CD14-positive monocyte (primary cell): Measurements from ENCODE around the gene ZNF135. TPM values are rescaled to one million over a fixed set of nuclear protein-coding genes. Genes with fewer than 3 reads are reported as not detected.

Experiments used
- DNase-seq, 3 donors: peaks; one replicate each; pipeline ENCODE4 v3.0.0-alpha.2; 2011 to 2022
- H2AFZ ChIP-seq: 2 replicates; pipeline ENCODE4 v1.6.0; 2012; ENCODE audit warnings: mild to moderate bottlenecking, low read depth, low read length, inconsistent platforms; ENCODE audit not compliant: insufficient read depth, poor library complexity, severe bottlenecking
- H3K27ac ChIP-seq, 2 donors: 1 replicate in 1 of 2; 2 replicates in 1 of 2; pipeline ENCODE4 v1.5.1; 2012 to 2013; ENCODE audit warnings: low read length in 2 of 2, control low read depth in 1 of 2, inconsistent platforms in 1 of 2, low read depth in 1 of 2, mild to moderate bottlenecking in 1 of 2
- H3K27me3 ChIP-seq, 2 donors: one replicate each; pipeline versions ENCODE4 v1.6.0 to v1.6.1; 2011 to 2013; ENCODE audit warnings: low read length in 2 of 2; ENCODE audit not compliant: control insufficient read depth in 2 of 2, insufficient read depth in 2 of 2
- H3K36me3 ChIP-seq, 2 donors: replicated peaks in 1 of 2; 1 replicate in 1 of 2; 2 replicates in 1 of 2; pipeline versions ENCODE4 v1.5.1 to v1.6.1; 2012 to 2013; ENCODE audit warnings: low read length in 2 of 2, control low read depth in 1 of 2, inconsistent platforms in 1 of 2, mild to moderate bottlenecking in 1 of 2; ENCODE audit not compliant: insufficient read depth in 2 of 2, control insufficient read depth in 1 of 2
- H3K4me1 ChIP-seq, 2 donors: 1 replicate in 1 of 2; 2 replicates in 1 of 2; pipeline versions ENCODE4 v1.5.1 to v1.6.1; 2012 to 2013; ENCODE audit warnings: low read length in 2 of 2, control low read depth in 1 of 2, inconsistent platforms in 1 of 2, mild to moderate bottlenecking in 1 of 2, moderate library complexity in 1 of 2; ENCODE audit not compliant: insufficient read depth in 2 of 2, control insufficient read depth in 1 of 2
- H3K4me2 ChIP-seq: replicated peaks from 2 replicates; pipeline ENCODE3; 2012; ENCODE audit warnings: low read length, moderate library complexity, mild to moderate bottlenecking; ENCODE audit not compliant: poor library complexity, severe bottlenecking; ENCODE audit errors: extremely low read depth
- H3K4me3 ChIP-seq, 3 experiments: fragments of 200-600 bp in 1 of 3; sonication (generic) in 1 of 3; replicated peaks in 1 of 3; 1 replicate in 2 of 3; 2 replicates in 1 of 3; pipeline ENCODE4 v1.5.1; 2011 to 2013; ENCODE audit warnings: low read length in 3 of 3, mild to moderate bottlenecking in 3 of 3, control low read depth in 2 of 3, low read depth in 2 of 3, inconsistent platforms in 1 of 3, moderate library complexity in 1 of 3
- H3K79me2 ChIP-seq: 2 replicates; pipeline ENCODE4 v1.6.0; 2012; ENCODE audit warnings: mild to moderate bottlenecking, control low read depth, inconsistent platforms, low read length, moderate library complexity; ENCODE audit not compliant: insufficient read depth
- H3K9ac ChIP-seq: 2 replicates; pipeline ENCODE4 v1.6.0; 2017; ENCODE audit warnings: low read length, mild to moderate bottlenecking; ENCODE audit not compliant: insufficient read depth, poor library complexity, severe bottlenecking
- H3K9me3 ChIP-seq, 2 donors: replicated peaks in 1 of 2; 1 replicate in 1 of 2; 2 replicates in 1 of 2; pipeline versions ENCODE4 v1.5.1 to v1.6.1; 2012 to 2013; ENCODE audit warnings: low read length in 2 of 2, control low read depth in 1 of 2; ENCODE audit not compliant: control insufficient read depth in 1 of 2, insufficient read depth in 1 of 2
- H4K20me1 ChIP-seq: 2 replicates; pipeline ENCODE4 v1.6.0; 2012; ENCODE audit warnings: mild to moderate bottlenecking, low read length, control low read depth, moderate library complexity; ENCODE audit not compliant: insufficient read depth
- H3K27ac Mint-ChIP-seq, 7 donors: one replicate each; pipeline ENCODE4 v1.8.0; 2020; ENCODE audit warnings: mild to moderate bottlenecking in 7 of 7, mixed read lengths in 7 of 7, moderate library complexity in 6 of 7, inconsistent platforms in 2 of 7
- H3K27me3 Mint-ChIP-seq, 3 donors: one replicate each; pipeline ENCODE4 v1.8.0; 2021 to 2022; ENCODE audit warnings: low read depth in 3 of 3, mild to moderate bottlenecking in 3 of 3, mixed read lengths in 3 of 3, moderate library complexity in 3 of 3, inconsistent platforms in 1 of 3
- H3K36me3 Mint-ChIP-seq, 2 donors: one replicate each; pipeline ENCODE4 v1.8.0; 2020; ENCODE audit warnings: mixed read lengths in 2 of 2, inconsistent platforms in 1 of 2, mild to moderate bottlenecking in 1 of 2
- H3K4me1 Mint-ChIP-seq: one replicate; pipeline ENCODE4 v1.8.0; 2020; ENCODE audit warnings: mild to moderate bottlenecking, mixed read lengths
- H3K4me3 Mint-ChIP-seq, 2 donors: one replicate each; pipeline ENCODE4 v1.8.0; 2020; ENCODE audit warnings: mild to moderate bottlenecking in 2 of 2, mixed read lengths in 2 of 2, moderate library complexity in 1 of 2
- H3K9me3 Mint-ChIP-seq, 7 donors: one replicate each; pipeline ENCODE4 v1.8.0; 2020 to 2022; ENCODE audit warnings: mixed read lengths in 7 of 7, mild to moderate bottlenecking in 6 of 7, moderate library complexity in 6 of 7, inconsistent platforms in 2 of 7
- CTCF ChIP-seq: fragments of 200-600 bp; IDR thresholded peaks from one replicate; pipeline ENCODE4 v1.8.0; 2022; ENCODE audit warnings: antibody characterized with exemption, mild to moderate bottlenecking
- WGBS: methylation state at CpG from one replicate; pipeline ENCODE4 v1.1.5; 2013; ENCODE audit warnings: missing lambda C conversion rate; ENCODE audit not compliant: insufficient coverage; 5-methylcytosine and 5-hydroxymethylcytosine counted together
- intact Hi-C, 2 donors: fragments of 100-400 bp; cut with micrococcal nuclease; formaldehyde crosslinking; loops; one replicate each; pipeline versions ENCODE4 v1.15.0 to v1.15.1; 2023
- polyA plus RNA-seq, 3 donors: library from polyadenylated mRNA; depleted of rRNA in 1 of 3; unstranded in 2 of 3; stranded (reverse) in 1 of 3; fragments of 300-500 nt in 2 of 3; fragments of >200 nt in 1 of 3; fragmentation: Illumina TruSeq in 2 of 3; gene quantifications; 1 replicate in 2 of 3; 2 replicates in 1 of 3; pipeline ENCODE4 v1.2.3, GENCODE V29; 2012 to 2021

The ZNF135 gene
- polyA plus RNA-seq, 3 donors, result 0.32 to 0.37 TPM; not detected in 1

- H3K36me3 Mint-ChIP-seq, result peaks cover 0 to 4% of the 10 kb centered on the region in 2 donors
- H3K27me3 Mint-ChIP-seq, result peaks cover 0 to 2% (median 0%) of the 10 kb centered on the region in 3 donors
- H3K4me1 ChIP-seq, result no peaks in the 10 kb centered on the region
- no peak overlapping the region for H3K9ac ChIP-seq
- TF ChIP-seq CTCF, result no peak
- intact Hi-C loops, result no loop called here
- H3K36me3 ChIP-seq, result no peaks in the 10 kb centered on the region
- no peak overlapping the region for H3K4me2 ChIP-seq
- H3K9me3 ChIP-seq, result peaks cover 96 to 98% of the 10 kb centered on the region in 2 donors
- no peak overlapping the region for H3K4me3 Mint-ChIP-seq
- H4K20me1 ChIP-seq, result no peaks in the 10 kb centered on the region
- no peaks in the 10 kb centered on the region for H3K4me1 Mint-ChIP-seq
- DNase-seq, result no peak
- H2AFZ ChIP-seq, result no peak overlapping the region
- no peaks in the 10 kb centered on the region for H3K27me3 ChIP-seq
- peaks cover 61 to 99% (median 94%) of the 10 kb centered on the region in 7 donors for H3K9me3 Mint-ChIP-seq
- no peaks in the 10 kb centered on the region for H3K79me2 ChIP-seq
- H3K4me3 ChIP-seq, result no peak overlapping the region
- H3K27ac ChIP-seq, result no peak overlapping the region
- WGBS, result 100% methylated on average over 1 of the region's 3 CpGs
- no peak overlapping the region for H3K27ac Mint-ChIP-seq
Measured at GRCh38 chr19:58083021-58083420, 23.9 kb downstream of the ZNF135 start.

- no peaks in the 10 kb centered on the region for H3K27me3 ChIP-seq
- H3K4me3 Mint-ChIP-seq, result no peak overlapping the region
- no peaks in the 10 kb centered on the region for H3K36me3 ChIP-seq
- intact Hi-C loops, result no loop called here
- peaks cover 91 to 95% of the 10 kb centered on the region in 2 donors for H3K9me3 ChIP-seq
- peaks cover 0 to 4% of the 10 kb centered on the region in 2 donors for H3K36me3 Mint-ChIP-seq
- no peaks in the 10 kb centered on the region for H3K4me1 ChIP-seq
- H3K9ac ChIP-seq, result no peak overlapping the region
- no peaks in the 10 kb centered on the region for H4K20me1 ChIP-seq
- DNase-seq, result no peak
- 96% methylated on average over 69 of the region's 69 CpGs for WGBS
- no peak overlapping the region for H2AFZ ChIP-seq
- H3K27ac Mint-ChIP-seq, result no peak overlapping the region
- no peak overlapping the region for H3K4me2 ChIP-seq
- H3K9me3 Mint-ChIP-seq, result peaks cover 64 to 99% (median 92%) of the 10 kb centered on the region in 7 donors
- no peak overlapping the region for H3K27ac ChIP-seq
- H3K79me2 ChIP-seq, result no peaks in the 10 kb centered on the region
- H3K4me1 Mint-ChIP-seq, result no peaks in the 10 kb centered on the region
- no peak for TF ChIP-seq CTCF
- peaks cover 0 to 2% (median 0%) of the 10 kb centered on the region in 3 donors for H3K27me3 Mint-ChIP-seq
- peak overlapping the region in 1 of 3 experiments; percentile 36 for H3K4me3 ChIP-seq
Measured at GRCh38 chr19:58084596-58085347, 25.7 kb downstream of the ZNF135 start.
